Activated CD4-positive, CD25-positive, alpha-beta regulatory T cell treated with anti-CD3 and anti-CD28 coated beads, Interleukin-2, amount 50 U/mL, for 16 hours (primary cell): ENCODE measurements around the gene NAGS.
"Not testable (repeated sequence)": the region's sequence is repeated elsewhere in the genome, so short reads cannot be mapped to it uniquely, and the experiment has no call there.

ENCODE experiments used
- DNase-seq: peaks from one replicate; pipeline ENCODE4 v3.0.0-alpha.2; 2020; ENCODE audit warnings: low read depth, low spot score

The NAGS gene

DNA sequence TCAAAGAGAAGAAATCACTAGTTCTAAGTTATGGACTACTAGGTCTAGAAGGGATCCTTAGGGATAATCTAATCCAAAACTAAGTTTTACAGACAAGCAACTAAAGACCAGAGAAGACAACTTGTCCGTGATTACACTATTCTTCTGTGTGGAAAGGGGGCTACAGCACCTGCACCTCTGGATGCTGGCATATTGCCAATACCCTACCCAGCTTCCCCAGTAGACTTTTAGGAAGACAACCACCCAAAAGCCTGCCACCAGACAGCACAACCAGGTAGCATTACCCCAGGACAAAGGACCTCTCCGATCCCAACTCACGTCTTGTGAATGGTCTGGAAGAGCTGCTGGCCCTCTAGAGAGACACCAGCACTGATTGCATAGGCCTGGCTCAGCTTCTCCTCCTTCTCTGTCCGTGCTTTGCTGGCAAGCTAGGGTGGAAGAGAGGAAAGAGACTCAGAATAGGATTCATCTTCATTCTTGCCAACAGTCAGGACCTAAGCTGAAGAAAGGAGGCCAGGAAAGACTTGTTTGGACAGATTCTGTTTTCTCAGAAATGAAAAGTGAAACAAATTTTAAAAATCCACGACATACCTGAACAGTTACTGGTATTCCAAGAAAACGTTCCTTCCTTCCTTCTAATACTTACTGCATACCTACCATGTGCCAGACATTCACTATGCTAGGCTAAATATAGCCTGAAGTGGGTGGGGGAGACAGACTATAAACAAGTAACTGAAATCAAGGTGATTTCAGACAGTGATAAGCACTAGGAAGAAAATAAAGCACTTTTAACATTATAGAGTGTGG lies 35.6 kb downstream of the NAGS start:
- no peak for DNase-seq

DNA sequence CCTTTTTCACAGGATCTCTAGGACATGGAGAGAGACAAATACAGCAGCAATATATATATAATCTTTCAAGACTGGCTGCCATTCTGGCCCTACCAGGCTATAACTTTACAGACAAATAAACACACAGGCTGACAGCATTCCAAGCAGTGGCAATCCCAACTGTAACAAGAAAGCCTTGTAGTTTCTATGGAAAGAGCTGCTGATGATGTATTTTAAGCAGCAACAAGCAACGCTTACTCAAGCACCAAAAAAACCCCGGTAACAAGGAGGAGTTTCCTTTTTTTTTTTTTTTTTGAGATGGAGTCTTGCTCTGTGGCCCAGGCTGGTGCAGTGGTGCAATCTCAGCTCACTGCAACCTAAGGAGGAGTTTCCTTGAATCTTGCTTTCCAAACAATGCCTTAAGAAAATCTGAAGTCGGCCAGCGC lies 38.9 kb downstream of the NAGS start:
- DNase-seq: no peak

DNA sequence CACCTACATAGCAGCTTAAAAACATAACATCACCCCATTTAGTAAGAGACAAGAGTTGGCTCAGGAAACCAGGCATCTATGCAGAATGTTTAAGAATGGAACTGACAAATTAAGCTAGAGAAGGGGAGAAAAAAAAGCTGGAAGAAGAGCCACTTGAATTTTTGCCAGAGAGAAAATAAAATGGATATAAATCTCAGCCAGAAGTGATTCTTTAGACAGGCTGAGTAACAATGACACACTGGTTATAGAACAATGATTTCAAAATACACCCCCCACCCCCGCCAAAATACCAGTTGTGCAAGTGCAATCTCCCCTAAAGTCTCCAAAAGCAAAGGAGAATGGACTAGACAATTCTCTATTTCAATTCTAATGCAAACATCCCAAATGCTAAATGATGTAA lies 39.6 kb downstream of the NAGS start:
- no peak for DNase-seq

DNA sequence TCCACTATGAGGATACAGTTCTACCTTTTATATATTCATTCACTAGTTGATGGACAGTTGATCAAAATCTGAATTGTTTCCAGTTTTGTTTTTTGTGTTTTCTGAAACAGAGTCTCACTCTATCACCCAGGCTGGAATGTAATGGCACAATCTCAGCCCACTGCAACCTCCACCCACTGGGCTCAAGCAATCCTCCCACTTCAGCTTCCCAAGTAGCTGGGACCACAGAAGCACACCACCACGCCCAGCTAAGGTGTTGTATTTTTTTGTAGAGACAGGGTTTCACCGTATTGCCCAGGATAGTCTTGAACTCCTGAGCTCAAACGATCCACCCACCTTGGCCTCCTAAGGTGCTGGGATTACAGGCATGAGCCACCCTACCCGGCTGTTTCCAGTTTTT lies 41.1 kb downstream of the NAGS start:
- DNase-seq: no peak

DNA sequence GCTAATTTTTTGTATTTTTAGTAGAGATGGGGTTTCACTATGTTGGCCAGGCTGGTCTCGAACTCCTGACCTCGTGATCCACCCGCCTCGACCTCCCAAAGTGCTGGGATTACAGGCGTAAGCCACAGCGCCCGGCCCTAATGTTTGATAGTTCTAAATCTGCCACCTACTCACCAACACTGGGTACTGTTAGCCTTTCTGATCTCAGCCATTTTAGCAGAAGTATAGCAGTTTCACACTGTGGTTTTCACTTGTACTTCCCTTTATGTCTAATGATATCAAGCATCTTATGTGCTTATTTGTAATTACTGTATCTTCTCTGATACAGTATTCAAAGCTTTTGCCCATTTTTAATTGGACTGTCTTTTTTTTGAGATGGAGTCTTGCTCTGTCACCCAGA lies 42.5 kb downstream of the NAGS start:
- not testable (repeated sequence) for DNase-seq

DNA sequence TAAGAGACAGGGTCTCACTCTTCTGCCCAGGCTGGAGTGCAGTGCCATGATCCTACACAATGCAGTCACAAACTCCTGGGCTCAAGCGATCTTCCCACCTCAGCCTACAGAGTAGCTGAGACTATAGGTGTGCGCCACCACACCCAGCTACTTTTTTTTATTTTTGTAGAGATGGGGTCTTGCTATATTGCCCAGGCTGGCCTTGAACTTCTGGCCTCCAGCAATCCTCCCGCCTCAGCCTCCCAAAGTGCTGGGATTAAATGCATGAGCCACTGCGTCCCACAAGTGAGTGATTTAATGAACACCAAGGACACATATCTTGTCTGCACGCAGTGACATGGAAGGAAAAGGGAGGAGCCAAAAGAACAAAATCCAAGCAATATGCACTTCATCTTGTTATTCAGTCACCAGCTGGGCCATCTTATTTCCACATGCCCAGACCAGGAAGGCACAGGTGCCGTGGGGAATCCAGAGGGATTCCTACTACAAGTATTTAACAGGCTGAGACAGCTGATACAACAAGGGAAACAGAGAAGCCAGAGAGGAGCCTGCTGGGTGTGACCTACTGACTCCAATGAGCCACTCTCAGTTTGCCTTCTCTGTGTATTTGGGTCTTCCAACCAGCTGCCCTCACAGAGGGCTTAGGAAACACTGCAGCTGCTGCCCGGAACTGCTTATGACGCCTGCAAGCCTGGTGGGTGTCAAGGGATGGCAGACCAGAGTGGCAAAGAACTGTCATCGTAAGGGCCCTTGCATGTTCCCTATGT lies 45.1 kb downstream of the NAGS start:
- DNase-seq: no peak

DNA sequence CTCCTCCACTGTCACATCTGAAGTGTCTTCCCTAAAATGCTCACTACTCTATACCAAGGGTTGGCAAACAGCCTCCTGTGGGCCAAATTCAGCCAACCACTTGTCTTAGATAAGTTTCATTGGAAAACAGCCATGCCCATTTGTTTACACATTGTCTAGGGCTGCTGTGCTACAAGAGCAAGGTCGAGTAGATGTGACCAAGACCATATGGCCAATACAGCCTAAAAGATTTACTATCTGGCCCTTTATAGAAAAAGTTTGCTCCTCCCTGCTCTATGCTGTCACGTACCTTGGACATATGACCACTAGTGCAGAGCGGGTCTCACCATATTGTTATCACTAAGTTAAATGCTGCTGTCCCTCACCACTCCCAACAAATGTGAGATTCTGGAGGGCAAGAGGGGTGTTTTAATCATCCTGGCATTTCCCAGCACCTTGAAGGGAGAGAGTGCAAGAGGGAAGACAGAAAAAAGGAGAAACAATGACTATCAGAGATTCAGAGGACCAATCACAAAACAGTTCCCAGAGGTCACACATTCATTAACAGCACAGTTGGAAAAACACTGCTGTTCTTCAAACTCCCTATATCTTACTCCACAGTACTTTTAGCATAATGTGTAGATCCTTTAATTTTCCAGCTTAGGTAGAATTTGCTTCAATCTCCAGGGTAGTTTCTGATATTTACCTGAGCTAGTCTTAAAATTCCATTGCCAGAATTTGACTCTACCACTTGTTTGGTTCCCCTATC lies 48.9 kb downstream of the NAGS start:
- DNase-seq: no peak
